H9 (cell line): Measurements from ENCODE around the gene ZFPM1. TPM values are rescaled to one million over a fixed set of nuclear protein-coding genes. Genes with fewer than 3 reads are reported as not detected.
A peak's percentile ranks its signal among the peaks of the same experiment; 100 is the strongest.

ENCODE experiments used
- DNase-seq: peaks from one replicate; pipeline ENCODE4 v3.0.0-alpha.2; 2017
- H2AFZ ChIP-seq: one replicate; pipeline ENCODE4 v1.6.1; 2013; ENCODE audit warnings: mild to moderate bottlenecking, low read length, control low read depth, moderate library complexity
- H2AK5ac ChIP-seq: 2 replicates; pipeline ENCODE4 v1.6.1; 2013; ENCODE audit warnings: low read length, control low read depth, mixed read lengths; ENCODE audit not compliant: insufficient read length
- H2BK120ac ChIP-seq: one replicate; pipeline ENCODE4 v1.6.1; 2013; ENCODE audit warnings: low read depth, mild to moderate bottlenecking, low read length, control low read depth, inconsistent platforms; ENCODE audit not compliant: poor library complexity, severe bottlenecking
- H2BK12ac ChIP-seq: 2 replicates; pipeline ENCODE4 v1.6.1; 2013; ENCODE audit warnings: low read length, control low read depth, mixed read lengths, low read depth; ENCODE audit not compliant: insufficient read length
- H2BK15ac ChIP-seq: 2 replicates; pipeline ENCODE4 v1.6.1; 2013; ENCODE audit warnings: low read depth, low read length, control low read depth
- H2BK20ac ChIP-seq: one replicate; pipeline ENCODE4 v1.6.1; 2013; ENCODE audit warnings: low read depth, mild to moderate bottlenecking, low read length, control low read depth, inconsistent platforms; ENCODE audit not compliant: poor library complexity, severe bottlenecking
- H2BK5ac ChIP-seq: 2 replicates; pipeline ENCODE4 v1.6.1; 2013; ENCODE audit warnings: low read length, control low read depth, mixed read lengths; ENCODE audit not compliant: insufficient read length
- H3K14ac ChIP-seq: 2 replicates; pipeline ENCODE4 v1.6.1; 2013; ENCODE audit warnings: low read length, control low read depth; ENCODE audit not compliant: insufficient read depth
- H3K18ac ChIP-seq: 2 replicates; pipeline ENCODE4 v1.6.1; 2013; ENCODE audit warnings: low read depth, mild to moderate bottlenecking, mixed read lengths, low read length, control low read depth; ENCODE audit not compliant: insufficient read length
- H3K23ac ChIP-seq: 2 replicates; pipeline ENCODE4 v1.6.1; 2013; ENCODE audit warnings: low read length, control low read depth, mixed read lengths, low read depth; ENCODE audit not compliant: insufficient read length
- H3K23me2 ChIP-seq: 2 replicates; pipeline ENCODE4 v1.6.1; 2013; ENCODE audit warnings: low read depth, mild to moderate bottlenecking, mixed read lengths, low read length, control low read depth; ENCODE audit not compliant: insufficient read length, poor library complexity, severe bottlenecking
- H3K27ac ChIP-seq: 2 replicates; pipeline ENCODE4 v1.5.1; 2013; ENCODE audit warnings: low read length, control low read depth, mixed read lengths, low read depth; ENCODE audit not compliant: insufficient read length
- H3K27me3 ChIP-seq: 2 replicates; pipeline ENCODE4 v1.6.1; 2013; ENCODE audit warnings: low read length, control low read depth, inconsistent platforms; ENCODE audit not compliant: insufficient read depth
- H3K4ac ChIP-seq: 2 replicates; pipeline ENCODE4 v1.6.1; 2013; ENCODE audit warnings: low read depth, mild to moderate bottlenecking, control low read depth, inconsistent platforms, low read length, moderate library complexity
- H3K4me1 ChIP-seq: 2 replicates; pipeline ENCODE4 v1.6.1; 2013; ENCODE audit warnings: low read length, control low read depth, inconsistent platforms; ENCODE audit not compliant: insufficient read depth
- H3K4me2 ChIP-seq: 2 replicates; pipeline ENCODE4 v1.6.1; 2013; ENCODE audit warnings: low read length, control low read depth, mixed read lengths; ENCODE audit not compliant: insufficient read length, insufficient read depth
- H3K56ac ChIP-seq: 2 replicates; pipeline ENCODE4 v1.6.1; 2013; ENCODE audit warnings: low read depth, mild to moderate bottlenecking, mixed read lengths, low read length, control low read depth; ENCODE audit not compliant: insufficient read length
- H3K79me1 ChIP-seq: 2 replicates; pipeline ENCODE4 v1.6.1; 2013; ENCODE audit warnings: low read depth, mild to moderate bottlenecking, moderate library complexity, low read length, control low read depth, inconsistent platforms; ENCODE audit not compliant: insufficient read depth, poor library complexity, severe bottlenecking
- H3K79me2 ChIP-seq: 2 replicates; pipeline ENCODE4 v1.6.1; 2013; ENCODE audit warnings: low read length, control low read depth, inconsistent platforms; ENCODE audit not compliant: insufficient read depth
- H3K9ac ChIP-seq: 2 replicates; pipeline ENCODE4 v1.6.1; 2013; ENCODE audit warnings: low read length, control low read depth, mixed read lengths; ENCODE audit not compliant: insufficient read length; ENCODE audit errors: extremely low read depth
- H3K9me3 ChIP-seq: one replicate; pipeline ENCODE4 v1.6.1; 2013; ENCODE audit warnings: low read depth, low read length, inconsistent platforms; ENCODE audit not compliant: control insufficient read depth
- H3T11ph ChIP-seq: one replicate; pipeline ENCODE4 v1.6.1; 2013; ENCODE audit warnings: mild to moderate bottlenecking, low read length, control low read depth, inconsistent platforms
- H4K20me1 ChIP-seq: one replicate; pipeline ENCODE4 v1.6.1; 2013; ENCODE audit not compliant: control insufficient read depth, insufficient read length, insufficient read depth
- H4K5ac ChIP-seq: 2 replicates; pipeline ENCODE4 v1.6.1; 2013; ENCODE audit warnings: low read depth, mild to moderate bottlenecking, mixed read lengths, low read length, control low read depth; ENCODE audit not compliant: insufficient read length
- H4K8ac ChIP-seq: replicated peaks from 2 replicates; pipeline ENCODE4 v1.6.1; 2013; ENCODE audit warnings: low read length, control low read depth, mixed read lengths, low read depth; ENCODE audit not compliant: insufficient read length
- H4K91ac ChIP-seq: 2 replicates; pipeline ENCODE4 v1.6.1; 2013; ENCODE audit warnings: low read depth, mild to moderate bottlenecking, moderate library complexity, mixed read lengths, low read length, control low read depth; ENCODE audit not compliant: insufficient read length
- H3K27ac Mint-ChIP-seq, 3 experiments: 2 replicates in 2 of 3; 3 replicates in 1 of 3; pipeline ENCODE4 v1.8.0; 2020 to 2021; ENCODE audit warnings: mixed read lengths in 3 of 3, mild to moderate bottlenecking in 1 of 3, moderate library complexity in 1 of 3
- H3K27me3 Mint-ChIP-seq: 2 replicates; pipeline ENCODE4 v1.8.0; 2021; ENCODE audit warnings: low read depth, mild to moderate bottlenecking, moderate library complexity, mixed read lengths
- H3K36me3 Mint-ChIP-seq, 3 experiments: 2 replicates in 2 of 3; 3 replicates in 1 of 3; pipeline ENCODE4 v1.8.0; 2020 to 2021; ENCODE audit warnings: low read depth in 3 of 3, mixed read lengths in 3 of 3; ENCODE audit not compliant: insufficient read depth in 1 of 3
- H3K4me1 Mint-ChIP-seq, 2 experiments: 2 replicates each; pipeline ENCODE4 v1.8.0; 2020; ENCODE audit warnings: mixed read lengths in 2 of 2
- H3K4me3 Mint-ChIP-seq, 2 experiments: 2 replicates in 1 of 2; 3 replicates in 1 of 2; pipeline ENCODE4 v1.8.0; 2020 to 2021; ENCODE audit warnings: mild to moderate bottlenecking in 2 of 2, mixed read lengths in 2 of 2, moderate library complexity in 1 of 2
- H3K9me3 Mint-ChIP-seq, 2 experiments: 2 replicates in 1 of 2; 3 replicates in 1 of 2; pipeline ENCODE4 v1.8.0; 2020; ENCODE audit warnings: mild to moderate bottlenecking in 2 of 2, mixed read lengths in 2 of 2, moderate library complexity in 1 of 2
- CTCF ChIP-seq: fragments of 200-600 bp; sonication (generic); conservative IDR thresholded peaks from 3 replicates; pipeline ENCODE4 v1.8.0; 2021; ENCODE audit warnings: antibody characterized with exemption, mild to moderate bottlenecking
- WGBS: extraction: QIAGEN DNeasy Blood & Tissue Kit; methylation state at CpG from one replicate; pipeline ENCODE4 v1.1.7; 2013; ENCODE audit warnings: missing lambda C conversion rate, low lambda C conversion rate, mixed read lengths; ENCODE audit not compliant: insufficient read length; ENCODE audit errors: extremely low coverage; 5-methylcytosine and 5-hydroxymethylcytosine counted together
- total RNA-seq: library from RNA; stranded (reverse); gene quantifications from 2 replicates; pipeline ENCODE4 v1.2.1, GENCODE V29; 2021

ZFPM1 gene
- total RNA-seq, 1 experiment from 2014 or later, result 3.6 TPM

DNA sequence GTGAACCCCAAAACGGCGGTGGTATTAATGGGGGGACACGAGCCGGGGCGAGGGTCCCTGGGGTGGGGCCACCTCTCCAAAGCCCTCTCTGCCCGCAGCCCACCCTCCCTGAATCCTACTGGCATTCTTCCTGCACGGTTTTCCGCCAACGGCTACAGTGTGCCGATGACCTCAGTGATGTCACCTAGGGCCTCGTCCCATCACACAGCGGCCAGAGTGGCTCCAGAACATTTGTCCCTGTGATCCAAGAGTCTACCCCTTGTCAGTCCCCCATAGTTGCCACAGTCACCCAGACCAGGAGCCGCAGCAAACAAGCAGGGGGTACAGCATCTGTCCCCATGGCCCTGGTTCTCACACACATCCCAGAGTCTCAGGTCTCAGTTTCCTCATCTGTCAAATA, 13.9 kb downstream of the ZFPM1 start:
- Histone ChIP-seq H3K79me2 (no peaks in the 10 kb centered on the region), H4K5ac (no peak overlapping the region), H2BK5ac (no peak overlapping the region), H3K9ac (no peak overlapping the region), H2AFZ (no peak overlapping the region), H3K9me3 (no peaks in the 10 kb centered on the region), H3K27ac (no peak overlapping the region), H2BK20ac (no peak overlapping the region), H2BK120ac (no peak overlapping the region), H3K4me1 (peaks cover 3% of the 10 kb centered on the region; the same call in 1 of the 2 replicates), H3K4me2 (no peak overlapping the region), H4K20me1 (no peaks in the 10 kb centered on the region), H3K27me3 (no peaks in the 10 kb centered on the region), H2BK12ac (no peak overlapping the region), H4K8ac (no peak overlapping the region), H4K91ac (no peak overlapping the region), H2AK5ac (no peak overlapping the region), H2BK15ac (no peak overlapping the region), H3K4ac (no peak overlapping the region), H3K18ac (no peak overlapping the region), H3K56ac (no peak overlapping the region), H3T11ph (no peak overlapping the region), H3K23me2 (no peaks in the 10 kb centered on the region), H3K14ac (no peak overlapping the region), H3K23ac (no peak overlapping the region), H3K79me1 (no peaks in the 10 kb centered on the region)
- Mint-ChIP-seq H3K27me3 (peaks cover 4% of the 10 kb centered on the region), H3K9me3 (no peaks in the 10 kb centered on the region), H3K36me3 (no peaks in the 10 kb centered on the region), H3K27ac (peak overlapping the region in 1 of 3 experiments; percentile 89; a peak in 1 of 7 replicates), H3K4me1 (peaks cover 4 to 29% of the 10 kb centered on the region in 2 experiments), H3K4me3 (no peak overlapping the region)
- no CpG with 5 or more reads among the region's 13 CpGs for WGBS
- TF ChIP-seq CTCF, result no peak
- no peak for DNase-seq
